MM.1S (cell line): ENCODE data around the gene VAC14.

Experiments
- EZH2 ChIP-seq: fragments of 300-600 bp; sonication (generic); optimal IDR thresholded peaks from 2 replicates; pipeline ENCODE3; 2017; ENCODE audit warnings: low read depth, mild to moderate bottlenecking, antibody characterized with exemption, low read length, mixed read lengths
- EZH2phosphoT487 ChIP-seq: fragments of 300-600 bp; sonication (generic); IDR thresholded peaks from 2 replicates; pipeline ENCODE4 v1.6.1; 2018; ENCODE audit warnings: antibody characterized with exemption, low read length
- TF ChIP-seq, protein P1 (sequence below): fragments of 300-600 bp; sonication (generic); IDR thresholded peaks from 2 replicates; pipeline ENCODE4 v1.5.1; 2016; ENCODE audit warnings: antibody characterized with exemption, low read length, mixed read lengths

DNA sequence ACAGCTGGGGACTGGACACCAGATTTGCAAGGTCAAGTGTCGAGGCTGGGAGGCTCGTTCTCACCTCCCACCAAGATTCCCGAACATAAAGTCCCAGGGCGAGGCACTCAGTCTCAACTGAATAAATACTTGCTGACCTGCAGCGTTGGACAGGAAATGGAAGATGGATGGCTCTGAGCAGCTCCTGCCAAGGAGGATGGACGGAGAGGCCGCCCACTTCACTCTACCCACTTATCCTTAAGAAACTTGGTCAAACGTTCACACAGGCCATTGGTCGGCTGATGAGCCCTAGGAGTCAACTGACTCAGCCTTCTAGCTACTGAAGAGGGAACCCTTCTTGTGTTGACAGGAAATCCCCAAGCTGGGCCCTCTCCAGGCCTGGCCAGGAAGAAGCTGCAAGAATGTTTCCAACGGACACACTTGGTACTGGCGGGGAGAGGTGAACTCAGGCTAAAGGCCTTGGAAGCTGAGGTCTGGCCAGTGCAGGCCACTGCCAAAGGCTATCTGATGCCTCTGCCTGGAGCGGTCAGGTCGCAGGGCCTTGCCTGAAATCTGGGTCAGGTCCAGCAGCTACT lies 50.0 kb downstream of the VAC14 start:
- TF ChIP-seq, protein P1, sequence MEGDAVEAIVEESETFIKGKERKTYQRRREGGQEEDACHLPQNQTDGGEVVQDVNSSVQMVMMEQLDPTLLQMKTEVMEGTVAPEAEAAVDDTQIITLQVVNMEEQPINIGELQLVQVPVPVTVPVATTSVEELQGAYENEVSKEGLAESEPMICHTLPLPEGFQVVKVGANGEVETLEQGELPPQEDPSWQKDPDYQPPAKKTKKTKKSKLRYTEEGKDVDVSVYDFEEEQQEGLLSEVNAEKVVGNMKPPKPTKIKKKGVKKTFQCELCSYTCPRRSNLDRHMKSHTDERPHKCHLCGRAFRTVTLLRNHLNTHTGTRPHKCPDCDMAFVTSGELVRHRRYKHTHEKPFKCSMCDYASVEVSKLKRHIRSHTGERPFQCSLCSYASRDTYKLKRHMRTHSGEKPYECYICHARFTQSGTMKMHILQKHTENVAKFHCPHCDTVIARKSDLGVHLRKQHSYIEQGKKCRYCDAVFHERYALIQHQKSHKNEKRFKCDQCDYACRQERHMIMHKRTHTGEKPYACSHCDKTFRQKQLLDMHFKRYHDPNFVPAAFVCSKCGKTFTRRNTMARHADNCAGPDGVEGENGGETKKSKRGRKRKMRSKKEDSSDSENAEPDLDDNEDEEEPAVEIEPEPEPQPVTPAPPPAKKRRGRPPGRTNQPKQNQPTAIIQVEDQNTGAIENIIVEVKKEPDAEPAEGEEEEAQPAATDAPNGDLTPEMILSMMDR, result no peak
- TF ChIP-seq EZH2phosphoT487 (no peak), EZH2 (no peak)
